HepG2 (cell line): ENCODE results near the gene KBTBD13. TPM values are rescaled to one million over a fixed set of nuclear protein-coding genes. Genes with fewer than 3 reads are reported as not detected.

Source experiments
- ATAC-seq: fragments of 200-7000 bp; cut with Tn5 transposase; 3 replicates; pipeline ENCODE4 v1.9.1; 2020; ENCODE audit warnings: mild to moderate bottlenecking, moderate library complexity
- BruUV-seq: library from RNA; stranded (reverse); fragments of 400-500 nt; replicated peaks from 2 replicates; lab custom pipeline; 2021; lab: Mats Ljungman, UMichigan
- CTCF ChIA-PET: fragments of 300-600 bp; formaldehyde crosslinking; extraction: SDS; loops from one replicate; lab custom pipeline; 2021; ENCODE audit warnings: low total read pairs, inconsistent platforms, low intra/inter-chr PET ratio; lab: Yijun Ruan, JAX
- POLR2A ChIA-PET: fragments of 350-600 bp; sonication (Branson Sonifier 250); formaldehyde crosslinking; loops from one replicate; lab custom pipeline; 2020; ENCODE audit warnings: antibody characterized with exemption, inconsistent platforms; lab: Yijun Ruan, JAX
- DNase-seq: peaks from one replicate; pipeline ENCODE4 v3.0.0-alpha.2; 2015; ENCODE audit warnings: low spot score
- FAIRE-seq: peaks from 3 replicates; lab custom pipeline; 2011; peaks lifted over from hg19 to GRCh38; lab: Jason Lieb, UNC
- H2AFZ ChIP-seq: one replicate; pipeline ENCODE4 v1.6.1; 2011; ENCODE audit warnings: low read length, inconsistent platforms
- H3K27ac ChIP-seq: fragments of 300-600 bp; 3 replicates; pipeline ENCODE4 v1.8.0; 2011; ENCODE audit warnings: mixed run types, mild to moderate bottlenecking, mixed read lengths, low read length, inconsistent platforms; ENCODE audit not compliant: insufficient read depth; ENCODE audit errors: extremely low read length
- H3K27me3 ChIP-seq, 2 experiments: fragments of 200-600 bp in 1 of 2; 2 replicates in 1 of 2; 3 replicates in 1 of 2; pipeline versions ENCODE4 v1.6.0 to v1.8.0; 2011; ENCODE audit warnings: low read length in 2 of 2, mild to moderate bottlenecking in 2 of 2, moderate library complexity in 2 of 2, inconsistent platforms in 1 of 2; ENCODE audit not compliant: insufficient read depth in 2 of 2, control insufficient read depth in 1 of 2
- H3K36me3 ChIP-seq, 2 experiments: fragments of 200-600 bp in 1 of 2; replicated peaks in 1 of 2; 2 replicates in 1 of 2; 3 replicates in 1 of 2; pipeline versions ENCODE4 v1.5.1 to v1.8.0; 2011; ENCODE audit warnings: low read length in 2 of 2, inconsistent platforms in 1 of 2; ENCODE audit not compliant: insufficient read depth in 2 of 2, control insufficient read depth in 1 of 2
- H3K4me1 ChIP-seq: 2 replicates; pipeline ENCODE4 v1.5.1; 2012; ENCODE audit warnings: low read length, inconsistent platforms; ENCODE audit not compliant: insufficient read depth
- H3K4me2 ChIP-seq: 2 replicates; pipeline ENCODE4 v1.6.0; 2011; ENCODE audit warnings: low read depth, low read length, inconsistent platforms
- H3K4me3 ChIP-seq, 3 experiments: fragments of 200-600 bp in 1 of 3; sonication (generic), shearing (Covaris generic) in 1 of 3; replicated peaks in 1 of 3; 2 replicates each; pipeline ENCODE4 v1.5.1; 2011 to 2016; ENCODE audit warnings: low read length in 3 of 3, inconsistent platforms in 2 of 3, low read depth in 2 of 3, mild to moderate bottlenecking in 2 of 3, control low read depth in 1 of 3, mixed read lengths in 1 of 3; ENCODE audit not compliant: insufficient read depth in 1 of 3
- H3K79me2 ChIP-seq: one replicate; pipeline ENCODE4 v1.6.1; 2011; ENCODE audit warnings: low read length, inconsistent platforms; ENCODE audit not compliant: insufficient read depth
- H3K9ac ChIP-seq: 2 replicates; pipeline ENCODE4 v1.6.0; 2011; ENCODE audit warnings: mild to moderate bottlenecking, low read depth, low read length, inconsistent platforms; ENCODE audit not compliant: insufficient read depth
- H3K9me3 ChIP-seq: 2 replicates; pipeline ENCODE4 v1.5.1; 2012; ENCODE audit warnings: mild to moderate bottlenecking, low read length
- H4K20me1 ChIP-seq: 2 replicates; pipeline ENCODE4 v1.6.0; 2011; ENCODE audit warnings: inconsistent platforms, mild to moderate bottlenecking, low read length, moderate library complexity; ENCODE audit not compliant: insufficient read depth
- CTCF ChIP-seq: sonication (generic); formaldehyde crosslinking; IDR thresholded peaks from 2 replicates; pipeline ENCODE4 v1.5.0; 2020; ENCODE audit warnings: mild to moderate bottlenecking, missing genetic modification reagents, moderate library complexity
- GFI1 ChIP-seq: sonication (generic); formaldehyde crosslinking; IDR thresholded peaks from 2 replicates; pipeline ENCODE4 v1.5.0; 2020; ENCODE audit warnings: missing genetic modification reagents, mild to moderate bottlenecking, borderline replicate concordance
- HINFP ChIP-seq: sonication (generic); formaldehyde crosslinking; IDR thresholded peaks from 2 replicates; pipeline ENCODE4 v1.4.0; 2020; ENCODE audit warnings: low read depth, mild to moderate bottlenecking, missing genetic modification reagents
- HMG20B ChIP-seq: conservative IDR thresholded peaks from 2 replicates; pipeline ENCODE4 v1.6.1; 2016; ENCODE audit warnings: missing genetic modification reagents, missing compliant biosample characterization
- HOXA3 ChIP-seq: sonication (generic); formaldehyde crosslinking; IDR thresholded peaks from 2 replicates; pipeline ENCODE4 v1.5.0; 2020; ENCODE audit warnings: missing genetic modification reagents
- KDM3A ChIP-seq: IDR thresholded peaks from 2 replicates; pipeline ENCODE4 v1.6.1; 2018; ENCODE audit warnings: low read depth, missing compliant biosample characterization
- PHF20 ChIP-seq: sonication (generic); formaldehyde crosslinking; IDR thresholded peaks from 2 replicates; pipeline ENCODE4 v1.5.0; 2020; ENCODE audit warnings: mild to moderate bottlenecking, missing genetic modification reagents
- RAD21 ChIP-seq: fragments of 450-650 bp; formaldehyde crosslinking; IDR thresholded peaks from 2 replicates; pipeline ENCODE4 v1.5.0; 2020; ENCODE audit warnings: mild to moderate bottlenecking
- SMC3 ChIP-seq: IDR thresholded peaks from 2 replicates; pipeline ENCODE4 v1.6.1; 2011; ENCODE audit warnings: low read length, improper control_type of control experiment
- STAG1 ChIP-seq: sonication (generic); formaldehyde crosslinking; IDR thresholded peaks from 2 replicates; pipeline ENCODE4 v1.4.0; 2020; ENCODE audit warnings: missing genetic modification reagents
- ZBTB33 ChIP-seq: sonication (generic); formaldehyde crosslinking; IDR thresholded peaks from 2 replicates; pipeline ENCODE4 v1.4.0; 2020; ENCODE audit warnings: missing genetic modification reagents
- ZNF501 ChIP-seq: sonication (generic); formaldehyde crosslinking; IDR thresholded peaks from 2 replicates; pipeline ENCODE4 v1.5.1; 2020; ENCODE audit warnings: mild to moderate bottlenecking, moderate library complexity, missing genetic modification reagents
- ZNF572 ChIP-seq: sonication (generic); formaldehyde crosslinking; IDR thresholded peaks from 2 replicates; pipeline ENCODE4 v1.5.1; 2020; ENCODE audit warnings: mild to moderate bottlenecking, missing genetic modification reagents
- ZNF614 ChIP-seq: IDR thresholded peaks from 2 replicates; pipeline ENCODE4 v1.6.1; 2018; ENCODE audit warnings: missing biosample characterization, missing genetic modification reagents, inconsistent platforms, borderline replicate concordance
- ZNF687 ChIP-seq: sonication (generic); formaldehyde crosslinking; IDR thresholded peaks from 2 replicates; pipeline ENCODE4 v1.5.1; 2020; ENCODE audit warnings: mild to moderate bottlenecking, missing genetic modification reagents, moderate library complexity
- WGBS: methylation state at CpG from one replicate; pipeline ENCODE4 v1.1.6; 2017; ENCODE audit warnings: low lambda C conversion rate; 5-methylcytosine and 5-hydroxymethylcytosine counted together
- in situ Hi-C: cut with HindIII; loops from 2 replicates; pipeline ENCODE4 v1.10.0; 2017; ENCODE audit warnings: low pct_unique_long_range_greater_than_20kb; ENCODE audit not compliant: extremely low pct_ligation_motif_present
- intact Hi-C: fragments of 100-400 bp; cut with micrococcal nuclease; formaldehyde crosslinking; loops from one replicate; pipeline ENCODE4 v1.10.0; 2022; ENCODE audit not compliant: unreplicated experiment
- polyA plus RNA-seq, 8 experiments: library from polyadenylated mRNA; depleted of rRNA in 3 of 8; stranded (reverse) in 7 of 8; unstranded in 1 of 8; fragments of >200 nt; fragmentation: Illumina TruSeq in 4 of 8; extraction: Trizol in 4 of 8; gene quantifications; 2 replicates each; pipeline versions ENCODE4 v1.2.1 to v1.2.3, GENCODE V29; 2011 to 2016; ENCODE audit warnings: low read depth in 4 of 8, missing spikeins in 1 of 8, mixed read lengths in 1 of 8; ENCODE audit not compliant: insufficient read depth in 1 of 8
- total RNA-seq, 5 experiments: library from RNA; depleted of rRNA; stranded (reverse); fragments of >200 nt; fragmentation: Illumina TruSeq; extraction: Trizol; gene quantifications; 2 replicates each; pipeline ENCODE4 v1.2.3, GENCODE V29; 2016; ENCODE audit warnings: low read depth in 1 of 5

The KBTBD13 gene
- total and polyA plus RNA-seq, 2 of the 13 experiments (the other 11 are each of a cell fraction or from before 2014, with no cell fraction given) = not detected

GRCh38 chr15:65101411-65101890, 24.9 kb downstream of the KBTBD13 start:
- Histone ChIP-seq H3K27me3 (no peaks in the 10 kb centered on the region), H3K36me3 (peaks cover 6 to 18% of the 10 kb centered on the region in 2 experiments; a peak in 4 of 5 replicates), H3K4me2 (no peak overlapping the region), H3K4me3 (no peak overlapping the region), H3K79me2 (no peaks in the 10 kb centered on the region), H3K4me1 (no peaks in the 10 kb centered on the region), H3K9ac (no peak overlapping the region), H4K20me1 (no peaks in the 10 kb centered on the region), H3K27ac (no peak overlapping the region), H3K9me3 (no peaks in the 10 kb centered on the region), H2AFZ (no peak overlapping the region)
- FAIRE-seq (peak; percentile 83), DNase-seq (peak; percentile 50), ATAC-seq (peak; percentile 76)
- in situ Hi-C loops (no loop called here), intact Hi-C loops (loop anchor here (1.0 kb wide), 2 partner anchors 47 to 68 kb away; no protein-coding TSS in a partner anchor)
- BruUV-seq = no TSS peak
- ChIA-PET POLR2A (interaction anchor here (1.0 to 1.4 kb wide), 3 partner anchors 45 to 68 kb away, joined by 3 to 4 read pairs (median 3); no protein-coding TSS in a partner anchor), CTCF (interaction anchor here (1.2 to 3.4 kb wide), 4 partner anchors 15 to 68 kb away, joined by 3 to 56 read pairs (median 20); no protein-coding TSS in a partner anchor)
- WGBS = 48% methylated on average over 9 of the region's 9 CpGs
- TF ChIP-seq HINFP (no peak), HMG20B (CRISPR knock-in tag) (0 out of 2 replicates have a peak, but pooled peaks have one; percentile 39), SMC3 (peak; percentile 91), CTCF (CRISPR knock-in tag) (peak; percentile 88), ZBTB33 (0 out of 2 replicates have a peak, but pooled peaks have one; percentile 7), RAD21 (peak; percentile 88), ZNF501 (CRISPR knock-in tag) (peak; percentile 35; the same call in 1 of the 2 replicates), HOXA3 (CRISPR knock-in tag) (no peak), PHF20 (CRISPR knock-in tag) (no peak), ZNF572 (CRISPR knock-in tag) (peak; percentile 72; the same call in 1 of the 2 replicates), ZNF614 (CRISPR knock-in tag) (0 out of 2 replicates have a peak, but pooled peaks have one; percentile 31), STAG1 (CRISPR knock-in tag) (peak; percentile 90), KDM3A (0 out of 2 replicates have a peak, but pooled peaks have one; percentile 42), GFI1 (CRISPR knock-in tag) (peak; percentile 99), ZNF687 (0 out of 2 replicates have a peak, but pooled peaks have one; percentile 4)
